B cell (primary cell): ENCODE results near the gene CINP. TPM values are rescaled to one million over a fixed set of nuclear protein-coding genes. Genes with fewer than 3 reads are reported as not detected.

Source experiments
- ATAC-seq: fragments of 200-7000 bp; cut with Tn5 transposase; one replicate; pipeline ENCODE4 v1.10.0; 2021; ENCODE audit warnings: low read depth, mild to moderate bottlenecking, moderate number of reproducible peaks, moderate library complexity
- CTCF ChIA-PET: fragments of 350-600 bp; sonication (Branson Sonifier 250); formaldehyde crosslinking; loops from one replicate; lab custom pipeline; 2021; ENCODE audit warnings: antibody characterized with exemption, inconsistent platforms; lab: Charles Lee
- POLR2A ChIA-PET: fragments of 350-600 bp; sonication (Branson Sonifier 250); formaldehyde crosslinking; loops from one replicate; lab custom pipeline; 2021; ENCODE audit warnings: antibody characterized with exemption; lab: Charles Lee
- DNase-seq: peaks from one replicate; pipeline ENCODE4 v3.0.0; 2013
- H2AFZ ChIP-seq: 2 replicates; pipeline ENCODE4 v1.6.1; 2012; ENCODE audit warnings: mild to moderate bottlenecking, low read depth, low read length; ENCODE audit not compliant: insufficient read depth, poor library complexity, severe bottlenecking
- H3K27ac ChIP-seq, 2 donors: 1 replicate in 1 of 2; 2 replicates in 1 of 2; pipeline ENCODE4 v1.5.1; 2012 to 2013; ENCODE audit warnings: low read length in 2 of 2, mild to moderate bottlenecking in 2 of 2, moderate library complexity in 1 of 2
- H3K27me3 ChIP-seq, 4 experiments: fragments of 200-600 bp in 1 of 4; sonication (generic) in 1 of 4; replicated peaks in 1 of 4; 1 replicate in 2 of 4; 2 replicates in 2 of 4; pipeline versions ENCODE4 v1.6.1 to v1.7.0; 2013 to 2016; ENCODE audit warnings: low read length in 3 of 4, mild to moderate bottlenecking in 2 of 4, mixed read lengths in 1 of 4, moderate library complexity in 1 of 4; ENCODE audit not compliant: insufficient read depth in 4 of 4, control insufficient read depth in 3 of 4; ENCODE audit errors: control extremely low read depth in 1 of 4
- H3K36me3 ChIP-seq, 2 experiments: replicated peaks in 1 of 2; 1 replicate in 1 of 2; 2 replicates in 1 of 2; pipeline versions ENCODE4 v1.6.1 to v1.7.1; 2013; ENCODE audit warnings: low read length in 1 of 2; ENCODE audit not compliant: insufficient read depth in 2 of 2, control insufficient read depth in 1 of 2; ENCODE audit errors: control extremely low read depth in 1 of 2, extremely low read depth in 1 of 2
- H3K4me1 ChIP-seq, 2 donors: fragments of 200-600 bp in 1 of 2; sonication (generic) in 1 of 2; 1 replicate in 1 of 2; 2 replicates in 1 of 2; pipeline versions ENCODE4 v1.5.1 to v1.6.1; 2013 to 2017; ENCODE audit warnings: low read length in 2 of 2; ENCODE audit not compliant: control insufficient read depth in 2 of 2, insufficient read depth in 2 of 2
- H3K4me2 ChIP-seq: replicated peaks from 2 replicates; pipeline ENCODE3; 2012; ENCODE audit warnings: mild to moderate bottlenecking, low read depth, low read length; ENCODE audit not compliant: poor library complexity, severe bottlenecking
- H3K4me3 ChIP-seq, 5 experiments: fragments of 200-600 bp in 1 of 5; sonication (generic) in 1 of 5; 1 replicate in 3 of 5; 2 replicates in 2 of 5; pipeline versions ENCODE4 v1.5.1 to v1.7.0; 2011 to 2016; ENCODE audit warnings: low read length in 4 of 5, mild to moderate bottlenecking in 4 of 5, low read depth in 2 of 5, control low read depth in 1 of 5, moderate library complexity in 1 of 5; ENCODE audit not compliant: insufficient read depth in 1 of 5; ENCODE audit errors: control extremely low read depth in 1 of 5, extremely low read depth in 1 of 5
- H3K79me2 ChIP-seq: fragments of 200-600 bp; sonication (generic); one replicate; pipeline ENCODE4 v1.6.0; 2016; ENCODE audit warnings: low read length; ENCODE audit not compliant: control insufficient read depth, insufficient read depth
- H3K9ac ChIP-seq: fragments of 200-600 bp; sonication (generic); 2 replicates; pipeline ENCODE4 v1.6.1; 2017; ENCODE audit warnings: mild to moderate bottlenecking, low read length, moderate library complexity
- H3K9me3 ChIP-seq, 3 donors: one replicate each; pipeline versions ENCODE4 v1.6.1 to v1.7.1; 2013; ENCODE audit warnings: low read length in 2 of 3; ENCODE audit not compliant: control insufficient read depth in 2 of 3, insufficient read depth in 1 of 3; ENCODE audit errors: control extremely low read depth in 1 of 3
- H4K20me1 ChIP-seq: 2 replicates; pipeline ENCODE4 v1.6.0; 2012; ENCODE audit warnings: mild to moderate bottlenecking, low read length; ENCODE audit not compliant: insufficient read depth, control insufficient read depth, poor library complexity, severe bottlenecking
- H3K27ac Mint-ChIP-seq: one replicate; pipeline ENCODE4 v1.8.0; 2021; ENCODE audit warnings: mixed read lengths
- H3K27me3 Mint-ChIP-seq: one replicate; pipeline ENCODE4 v1.8.0; 2021; ENCODE audit warnings: mixed read lengths
- H3K4me1 Mint-ChIP-seq: one replicate; pipeline ENCODE4 v1.8.0; 2021; ENCODE audit warnings: mixed read lengths
- H3K4me3 Mint-ChIP-seq: one replicate; pipeline ENCODE4 v1.8.0; 2021; ENCODE audit warnings: mixed read lengths
- H3K9me3 Mint-ChIP-seq: one replicate; pipeline ENCODE4 v1.8.0; 2022; ENCODE audit warnings: mixed read lengths; ENCODE audit not compliant: insufficient read depth
- EZH2 ChIP-seq: IDR thresholded peaks from 2 replicates; pipeline ENCODE4 v1.6.1; 2012; ENCODE audit warnings: borderline replicate concordance, low read depth, mild to moderate bottlenecking, moderate library complexity, low read length; ENCODE audit not compliant: insufficient read depth, poor library complexity, severe bottlenecking
- WGBS: methylation state at CpG from one replicate; pipeline ENCODE4 v1.1.5; 2013; ENCODE audit warnings: missing lambda C conversion rate; ENCODE audit not compliant: insufficient coverage; 5-methylcytosine and 5-hydroxymethylcytosine counted together
- intact Hi-C: fragments of 100-400 bp; cut with micrococcal nuclease; formaldehyde crosslinking; loops from one replicate; pipeline ENCODE4 v1.10.0; 2022
- polyA plus RNA-seq: library from polyadenylated mRNA; depleted of rRNA; stranded (reverse); fragments of >200 nt; gene quantifications from 2 replicates; pipeline ENCODE4 v1.2.3, GENCODE V29; 2012
- total RNA-seq, 2 donors: library from RNA; stranded (reverse); fragments of 120-200 nt in 1 of 2; gene quantifications; 1 replicate in 1 of 2; 2 replicates in 1 of 2; pipeline versions ENCODE4 v1.2.3 to v1.2.4, GENCODE V29; 2013 to 2022
- TF ChIP-seq, protein P1 (sequence below): fragments of 200-600 bp; IDR thresholded peaks from one replicate; pipeline ENCODE4 v1.8.0; 2022; ENCODE audit warnings: antibody characterized with exemption, mild to moderate bottlenecking

The CINP gene
- total and polyA plus RNA-seq, 2 donors (not counting 1 experiment from before 2014, with no cell fraction given): 21.9 to 28.8 TPM

DNA sequence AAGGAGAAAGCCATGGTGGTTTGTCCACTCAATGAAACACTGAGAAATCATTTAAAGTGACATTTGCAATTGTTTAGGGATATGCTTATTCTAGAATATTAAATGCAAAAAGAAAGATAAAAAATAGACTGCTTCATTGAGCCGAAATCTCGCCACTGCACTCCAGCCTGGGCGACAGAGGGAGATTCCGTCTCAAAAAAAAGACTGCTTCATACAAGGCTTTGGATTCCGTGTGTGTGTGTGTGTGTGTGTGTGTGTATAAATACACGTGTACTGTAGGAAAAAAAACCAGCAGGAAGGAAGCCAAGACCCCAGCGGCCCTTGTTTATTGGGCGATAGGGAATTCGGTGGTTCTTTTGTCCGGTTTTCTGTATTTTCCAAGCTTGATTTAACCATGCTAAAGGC, 46.4 kb downstream of the CINP start:
- ATAC-seq (no peak), DNase-seq (no peak)
- 0% methylated on average over 7 of the region's 10 CpGs for WGBS
- no peak for TF ChIP-seq EZH2
- TF ChIP-seq, protein P1, sequence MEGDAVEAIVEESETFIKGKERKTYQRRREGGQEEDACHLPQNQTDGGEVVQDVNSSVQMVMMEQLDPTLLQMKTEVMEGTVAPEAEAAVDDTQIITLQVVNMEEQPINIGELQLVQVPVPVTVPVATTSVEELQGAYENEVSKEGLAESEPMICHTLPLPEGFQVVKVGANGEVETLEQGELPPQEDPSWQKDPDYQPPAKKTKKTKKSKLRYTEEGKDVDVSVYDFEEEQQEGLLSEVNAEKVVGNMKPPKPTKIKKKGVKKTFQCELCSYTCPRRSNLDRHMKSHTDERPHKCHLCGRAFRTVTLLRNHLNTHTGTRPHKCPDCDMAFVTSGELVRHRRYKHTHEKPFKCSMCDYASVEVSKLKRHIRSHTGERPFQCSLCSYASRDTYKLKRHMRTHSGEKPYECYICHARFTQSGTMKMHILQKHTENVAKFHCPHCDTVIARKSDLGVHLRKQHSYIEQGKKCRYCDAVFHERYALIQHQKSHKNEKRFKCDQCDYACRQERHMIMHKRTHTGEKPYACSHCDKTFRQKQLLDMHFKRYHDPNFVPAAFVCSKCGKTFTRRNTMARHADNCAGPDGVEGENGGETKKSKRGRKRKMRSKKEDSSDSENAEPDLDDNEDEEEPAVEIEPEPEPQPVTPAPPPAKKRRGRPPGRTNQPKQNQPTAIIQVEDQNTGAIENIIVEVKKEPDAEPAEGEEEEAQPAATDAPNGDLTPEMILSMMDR: no peak
- Histone ChIP-seq H3K79me2 (no peaks in the 10 kb centered on the region), H2AFZ (peak overlapping the region; percentile 61), H3K9ac (peak overlapping the region; percentile 71), H3K36me3 (no peaks in the 10 kb centered on the region), H3K4me2 (peak overlapping the region; percentile 88), H3K9me3 (no peaks in the 10 kb centered on the region), H3K4me3 (peak overlapping the region; percentile 58 to 80 (median 69)), H3K27ac (peak overlapping the region; percentile 43 to 52), H3K27me3 (no peaks in the 10 kb centered on the region), H4K20me1 (no peaks in the 10 kb centered on the region), H3K4me1 (peaks cover 38 to 53% of the 10 kb centered on the region in 2 donors)
- Mint-ChIP-seq H3K4me1 (peaks cover 53% of the 10 kb centered on the region), H3K27me3 (no peaks in the 10 kb centered on the region), H3K4me3 (peak overlapping the region; percentile 96), H3K27ac (peak overlapping the region; percentile 99), H3K9me3 (no peaks in the 10 kb centered on the region)
- POLR2A ChIA-PET: interaction anchor here (0.5 to 1.0 kb wide), 8 partner anchors 46 to 1240 kb away, joined by 3 to 5 read pairs (median 3); partner anchors contain the start of genes CINP, CKB and TECPR2
- intact Hi-C loops: loop anchor here (1.0 to 5.0 kb wide), 4 partner anchors 206 to 1016 kb away; partner anchors contain the start of genes EIF5, HSP90AA1 and RCOR1
- CTCF ChIA-PET: interaction anchor here (0.6 to 3.9 kb wide), 13 partner anchors 10 to 609 kb away, joined by 3 to 48 read pairs (median 3); partner anchors contain the start of gene MOK

DNA sequence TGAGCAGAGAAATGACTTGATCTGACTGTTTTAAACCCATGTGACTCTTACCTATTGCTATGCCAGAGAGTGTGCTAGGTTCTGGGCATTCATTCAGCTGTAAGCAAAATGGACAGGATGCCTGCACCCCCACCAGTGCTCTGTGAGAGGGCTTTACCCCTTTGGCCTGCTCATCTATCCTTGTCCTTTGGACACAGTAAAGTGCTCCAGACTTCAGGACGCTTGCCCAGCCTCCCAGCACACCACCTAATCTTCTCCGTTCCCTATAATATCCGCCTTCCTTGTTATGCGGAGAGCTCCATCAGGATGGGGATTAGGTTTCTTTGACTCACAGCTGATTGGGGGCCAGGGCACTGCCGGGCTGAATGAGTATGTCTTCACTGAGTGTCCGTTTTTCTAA, 47.6 kb downstream of the CINP start:
- no peaks in the 10 kb centered on the region for H3K27me3 Mint-ChIP-seq
- Histone ChIP-seq H3K4me1 (peaks cover 33 to 43% of the 10 kb centered on the region in 2 donors), H3K9me3 (no peaks in the 10 kb centered on the region), H3K27me3 (no peaks in the 10 kb centered on the region), H3K4me2 (peak overlapping the region; percentile 96), H4K20me1 (no peaks in the 10 kb centered on the region), H3K4me3 (no peak overlapping the region), H3K9ac (no peak overlapping the region), H2AFZ (no peak overlapping the region), H3K27ac (no peak overlapping the region), H3K36me3 (no peaks in the 10 kb centered on the region), H3K79me2 (no peaks in the 10 kb centered on the region)
- WGBS: 100% methylated on average over 1 of the region's 6 CpGs
- no peak for TF ChIP-seq EZH2
- TF ChIP-seq, protein P1: no peak
- POLR2A ChIA-PET: no interaction called here
- peak overlapping the region; percentile 93 for H3K4me3 Mint-ChIP-seq
- no peaks in the 10 kb centered on the region for H3K9me3 Mint-ChIP-seq
- peaks cover 43% of the 10 kb centered on the region for H3K4me1 Mint-ChIP-seq
- ATAC-seq (no peak), DNase-seq (no peak)
- H3K27ac Mint-ChIP-seq: peak overlapping the region; percentile 10
- CTCF ChIA-PET: interaction anchor here (1.3 to 3.9 kb wide), 11 partner anchors 9 to 608 kb away, joined by 3 to 35 read pairs (median 7); partner anchors contain the start of gene MOK
- intact Hi-C loops: loop anchor here (5.0 kb wide), 3 partner anchors 207 to 1017 kb away; partner anchors contain the start of genes EIF5 and RCOR1
